ENCODE data around the gene CDK11B.
A peak's percentile ranks its signal among the peaks of the same experiment; 100 is the strongest.
"Not testable (repeated sequence)": the region's sequence is repeated elsewhere in the genome, so short reads cannot be mapped to it uniquely, and the experiment has no call there.

Gene CDK11B

GRCh38 chr1:1597275-1597930, 61.4 kb downstream of the CDK11B start:
- DNase-seq, result no peak

GRCh38 chr1:1596493-1597274, 62.1 kb downstream of the CDK11B start:
- no peak for DNase-seq

GRCh38 chr1:1595341-1595740, 63.5 kb downstream of the CDK11B start:
- not testable (repeated sequence) for DNase-seq

- DNase-seq, result no peak
These were observed 64.1 kb downstream of the CDK11B start for GRCh38 chr1:1594602-1595260.

- DNase-seq, result no peak
These were observed 64.8 kb downstream of the CDK11B start for GRCh38 chr1:1593834-1594601.

GRCh38 chr1:1591452-1591851, 67.4 kb downstream of the CDK11B start:
- peak; percentile 66 for DNase-seq
